HEK293T (cell line): Measurements from ENCODE around the gene SLC27A2.

Experiments used
- CTCF ChIA-PET: fragments of 350-600 bp; formaldehyde crosslinking; extraction: SDS; loops from one replicate; lab custom pipeline; 2021; ENCODE audit warnings: antibody characterized with exemption, inconsistent platforms; lab: Yijun Ruan, JAX
- POLR2A ChIA-PET: fragments of 350-600 bp; formaldehyde crosslinking; extraction: SDS; loops from one replicate; lab custom pipeline; 2020; ENCODE audit warnings: antibody characterized with exemption, inconsistent platforms; lab: Yijun Ruan, JAX
- DNase-seq: peaks from one replicate; pipeline ENCODE4 v3.0.0; 2012; ENCODE audit warnings: mixed read lengths; ENCODE audit errors: extremely low spot score
- ARNT ChIP-seq: fragments of 450-650 bp; IDR thresholded peaks from 2 replicates; pipeline ENCODE4 v1.6.1; 2017; ENCODE audit warnings: mild to moderate bottlenecking
- BHLHE40 ChIP-seq: fragments of 450-650 bp; IDR thresholded peaks from 2 replicates; pipeline ENCODE4 v1.6.1; 2016; ENCODE audit warnings: mild to moderate bottlenecking, moderate library complexity, borderline replicate concordance
- CTBP1 ChIP-seq: fragments of 450-650 bp; IDR thresholded peaks from 2 replicates; pipeline ENCODE4 v1.6.1; 2016; ENCODE audit warnings: borderline replicate concordance
- ELF4 ChIP-seq: fragments of 450-650 bp; IDR thresholded peaks from 2 replicates; pipeline ENCODE4 v1.6.1; 2017; ENCODE audit warnings: antibody characterized with exemption
- FOXA1 ChIP-seq: fragments of 450-650 bp; IDR thresholded peaks from 2 replicates; pipeline ENCODE4 v1.6.1; 2016; ENCODE audit warnings: mild to moderate bottlenecking
- FOXK2 ChIP-seq: fragments of 450-650 bp; IDR thresholded peaks from 2 replicates; pipeline ENCODE4 v1.6.1; 2016; ENCODE audit warnings: mild to moderate bottlenecking
- FOXM1 ChIP-seq: fragments of 450-650 bp; IDR thresholded peaks from 2 replicates; pipeline ENCODE4 v1.6.1; 2017; ENCODE audit warnings: mild to moderate bottlenecking, borderline replicate concordance
- HDGF ChIP-seq: fragments of 450-650 bp; IDR thresholded peaks from 2 replicates; pipeline ENCODE4 v1.6.1; 2017; ENCODE audit warnings: antibody characterized with exemption, borderline replicate concordance
- L3MBTL2 ChIP-seq: fragments of 450-650 bp; conservative IDR thresholded peaks from 2 replicates; pipeline ENCODE4 v1.6.1; 2016; ENCODE audit warnings: mild to moderate bottlenecking
- LEF1 ChIP-seq: fragments of 450-650 bp; IDR thresholded peaks from 2 replicates; pipeline ENCODE4 v1.6.1; 2017; ENCODE audit warnings: mild to moderate bottlenecking, borderline replicate concordance
- NFRKB ChIP-seq: fragments of 450-650 bp; IDR thresholded peaks from 2 replicates; pipeline ENCODE4 v1.6.1; 2016; ENCODE audit warnings: mild to moderate bottlenecking, moderate library complexity
- PKNOX1 ChIP-seq: fragments of 450-650 bp; IDR thresholded peaks from 2 replicates; pipeline ENCODE4 v1.6.1; 2016
- SP1 ChIP-seq: fragments of 450-650 bp; IDR thresholded peaks from 2 replicates; pipeline ENCODE4 v1.6.1; 2017
- SUZ12 ChIP-seq: fragments of 450-650 bp; IDR thresholded peaks from 2 replicates; pipeline ENCODE4 v1.6.1; 2016; ENCODE audit warnings: mild to moderate bottlenecking
- TARDBP ChIP-seq: fragments of 450-650 bp; IDR thresholded peaks from 2 replicates; pipeline ENCODE4 v1.6.1; 2016
- ZNF384 ChIP-seq: fragments of 450-650 bp; IDR thresholded peaks from 2 replicates; pipeline ENCODE4 v1.6.1; 2016

Gene SLC27A2

GRCh38 chr15:50233192-50233736 is 51.3 kb downstream of the SLC27A2 start:
- ChIA-PET POLR2A (no interaction called here), CTCF (no interaction called here)
- no peak for DNase-seq
- TF ChIP-seq FOXA1 (no peak), HDGF (no peak), PKNOX1 (no peak), SP1 (no peak), FOXM1 (no peak)

GRCh38 chr15:50234764-50235163 is 52.8 kb downstream of the SLC27A2 start:
- ChIA-PET POLR2A (no interaction called here), CTCF (no interaction called here)
- no peak for DNase-seq

GRCh38 chr15:50235794-50236193 is 53.8 kb downstream of the SLC27A2 start:
- ChIA-PET POLR2A (no interaction called here), CTCF (no interaction called here)
- DNase-seq = no peak
- TF ChIP-seq L3MBTL2 = no peak
- TF ChIP-seq ARNT = no peak

More at GRCh38 chr15:50234764-50235163, 52.8 kb downstream of the SLC27A2 start:
- no peak for TF ChIP-seq CTBP1
- TF ChIP-seq FOXA1 = no peak
- no peak for TF ChIP-seq TARDBP
- no peak for TF ChIP-seq PKNOX1

DNA sequence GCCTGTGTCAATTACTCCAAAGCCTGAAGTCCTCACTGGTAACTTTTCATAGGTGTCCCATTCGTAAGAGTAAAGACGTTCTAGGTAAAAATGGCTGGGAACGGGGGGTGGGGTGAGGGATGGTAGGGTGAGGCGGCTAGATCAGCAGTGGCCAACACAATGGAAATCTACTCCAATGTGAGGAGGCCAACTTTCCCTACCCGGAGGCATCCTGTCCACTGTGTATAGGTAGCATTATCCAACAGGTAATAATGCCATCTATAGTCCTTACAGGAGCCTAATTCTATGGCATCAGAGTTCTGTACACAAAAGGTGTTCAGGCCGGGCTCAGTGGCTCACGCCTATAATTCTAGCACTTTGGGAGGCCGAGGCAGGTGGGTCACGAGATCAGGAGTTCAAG is 54.4 kb downstream of the SLC27A2 start:
- DNase-seq = no peak
- ChIA-PET CTCF (no interaction called here), POLR2A (no interaction called here)
- TF ChIP-seq CTBP1 (no peak), ELF4 (no peak), TARDBP (no peak), SP1 (no peak), LEF1 (no peak), ZNF384 (no peak), FOXK2 (no peak), FOXA1 (no peak), HDGF (no peak), PKNOX1 (no peak), NFRKB (no peak), ARNT (no peak), BHLHE40 (no peak), SUZ12 (no peak), L3MBTL2 (no peak), FOXM1 (no peak)

DNA sequence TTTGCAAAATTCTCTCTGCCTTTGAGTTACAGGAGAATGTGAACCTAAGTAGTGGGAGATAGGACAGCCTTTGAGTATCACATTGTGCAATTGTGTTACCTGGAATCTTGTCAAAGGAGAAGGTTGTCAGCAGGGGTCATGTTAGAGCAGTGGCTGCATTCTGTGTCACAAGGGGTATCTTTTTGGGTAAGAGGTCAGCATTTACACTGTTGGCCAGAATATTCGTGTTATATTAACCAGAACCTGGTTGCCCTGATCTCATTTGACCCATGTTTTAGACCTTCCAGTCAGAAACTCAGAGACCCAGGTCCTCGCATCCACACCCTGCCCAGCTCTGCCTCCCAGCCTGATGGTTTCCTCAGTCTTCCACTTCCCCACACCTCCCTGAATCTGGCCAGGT is 56.3 kb downstream of the SLC27A2 start:
- ChIA-PET CTCF (no interaction called here), POLR2A (no interaction called here)
- TF ChIP-seq FOXM1 (no peak), TARDBP (no peak), FOXA1 (no peak), SP1 (no peak), ELF4 (no peak), LEF1 (no peak), FOXK2 (no peak), PKNOX1 (no peak), BHLHE40 (no peak), CTBP1 (no peak), NFRKB (no peak), ZNF384 (no peak), L3MBTL2 (no peak), HDGF (no peak), SUZ12 (no peak), ARNT (no peak)
- no peak for DNase-seq

DNA sequence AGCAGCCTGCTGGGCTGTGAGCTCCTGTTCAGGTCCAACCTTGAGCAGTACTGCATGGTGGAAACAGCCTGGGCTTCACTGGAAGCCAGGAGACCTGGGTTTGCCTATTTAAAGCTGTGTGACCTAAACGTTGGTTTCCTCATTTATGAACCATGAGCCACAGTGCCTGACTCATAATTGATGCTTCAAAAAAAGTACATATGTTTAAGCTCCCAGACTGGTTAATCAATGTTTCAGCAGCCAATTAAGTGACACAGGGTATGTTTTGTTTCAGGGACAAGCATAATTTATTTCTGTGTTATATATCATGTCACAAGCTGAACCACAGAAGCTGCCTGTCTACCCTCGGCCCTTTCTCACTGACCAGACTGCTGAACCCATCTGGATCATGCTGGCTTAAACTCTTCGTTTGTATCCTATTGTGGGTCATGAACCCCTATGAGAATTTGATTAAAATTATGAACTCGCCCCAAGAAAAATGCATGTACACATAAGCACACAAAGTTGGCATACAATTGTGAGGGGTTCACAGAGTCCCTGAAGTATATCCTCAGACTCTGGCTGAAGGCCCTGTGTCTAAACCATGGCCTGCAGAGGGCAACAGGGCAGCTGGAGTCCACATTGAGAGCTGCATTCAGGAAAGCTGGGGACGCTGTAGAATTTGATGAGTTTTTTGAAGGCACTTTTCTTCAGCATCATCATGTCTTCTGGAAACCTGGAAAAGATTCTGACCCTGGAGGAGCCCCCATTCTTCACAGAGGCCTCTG is 59.9 kb downstream of the SLC27A2 start:
- CTCF ChIA-PET = no interaction called here
- no peak for TF ChIP-seq LEF1
- no peak for TF ChIP-seq HDGF
- no peak for TF ChIP-seq SUZ12
- TF ChIP-seq TARDBP = no peak
- no peak for TF ChIP-seq ZNF384
- no peak for TF ChIP-seq FOXK2
- TF ChIP-seq SP1 = no peak
- no peak for TF ChIP-seq FOXM1
- POLR2A ChIA-PET = no interaction called here
- DNase-seq = no peak
